HG02973 (cell line): Measurements from ENCODE around the gene MINDY3.
"Not testable (repeated sequence)": the region's sequence is repeated elsewhere in the genome, so short reads cannot be mapped to it uniquely, and the experiment has no call there.

ENCODE experiments used
- ATAC-seq: cut with Tn5 transposase; IDR thresholded peaks from one replicate; pipeline ENCODE4 v1.9.1; 2021; ENCODE audit warnings: moderate library complexity; ENCODE audit not compliant: unreplicated experiment

The MINDY3 gene

DNA sequence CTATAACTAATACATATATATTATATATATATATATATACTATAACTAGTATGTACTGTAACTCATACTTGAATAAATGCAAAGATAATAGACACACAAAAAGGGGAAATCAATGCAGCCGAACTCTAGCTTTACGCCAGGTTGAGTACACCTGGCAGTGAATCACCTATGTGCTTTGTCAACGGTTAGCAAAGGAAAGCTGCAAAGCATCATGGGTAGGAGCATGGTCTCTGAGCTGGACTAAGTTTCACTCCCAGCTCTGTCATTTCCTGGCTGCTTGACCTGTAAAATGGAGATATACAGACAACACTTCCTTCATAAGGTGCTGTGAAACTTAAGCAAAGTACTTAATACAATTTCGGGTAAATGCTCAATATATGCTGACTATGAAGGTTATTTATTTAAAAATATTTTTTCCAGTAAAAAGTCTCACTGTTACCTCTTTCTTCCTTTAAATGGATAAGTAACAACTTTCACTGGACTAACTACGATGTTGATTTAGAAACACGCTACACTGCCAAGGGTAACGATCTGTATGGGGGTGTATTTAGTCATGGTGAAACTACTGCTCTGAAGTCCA lies 78.8 kb downstream of the MINDY3 start:
- no peak for ATAC-seq

DNA sequence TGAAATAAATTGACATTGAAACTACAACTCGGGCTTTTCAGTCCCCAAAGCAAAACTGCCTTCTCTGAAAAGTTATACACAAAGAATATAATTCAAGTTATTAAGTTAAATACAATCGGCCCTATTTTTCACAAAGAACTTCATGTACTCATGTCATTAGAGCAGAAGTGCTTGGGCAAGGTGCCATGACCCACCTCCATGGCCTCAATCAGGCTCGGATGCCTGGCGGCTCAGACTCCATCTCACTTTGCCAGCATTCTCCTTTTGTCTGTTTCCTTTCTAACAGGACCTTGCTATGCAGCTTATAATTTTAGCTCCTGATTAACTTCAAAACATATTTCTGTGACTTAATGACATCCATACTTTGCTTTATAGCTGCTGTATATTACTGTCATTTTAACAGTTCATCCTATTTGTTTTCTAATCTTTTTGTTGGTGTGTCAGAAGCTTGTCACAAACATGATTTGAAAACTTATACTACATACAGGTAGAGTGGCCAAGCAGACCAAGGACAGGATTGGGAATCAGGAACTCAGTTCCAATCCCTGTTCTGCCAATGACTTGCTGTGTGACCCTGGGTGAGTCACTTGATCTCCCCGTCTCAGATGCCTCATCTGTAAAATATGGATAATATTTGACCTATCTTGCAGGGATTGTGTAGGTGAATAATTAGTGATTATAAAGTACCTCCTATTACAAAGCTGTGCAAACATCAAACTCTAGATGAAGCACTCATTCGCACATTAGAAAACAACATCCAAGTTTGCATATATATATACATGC lies 79.8 kb downstream of the MINDY3 start:
- ATAC-seq: no peak

DNA sequence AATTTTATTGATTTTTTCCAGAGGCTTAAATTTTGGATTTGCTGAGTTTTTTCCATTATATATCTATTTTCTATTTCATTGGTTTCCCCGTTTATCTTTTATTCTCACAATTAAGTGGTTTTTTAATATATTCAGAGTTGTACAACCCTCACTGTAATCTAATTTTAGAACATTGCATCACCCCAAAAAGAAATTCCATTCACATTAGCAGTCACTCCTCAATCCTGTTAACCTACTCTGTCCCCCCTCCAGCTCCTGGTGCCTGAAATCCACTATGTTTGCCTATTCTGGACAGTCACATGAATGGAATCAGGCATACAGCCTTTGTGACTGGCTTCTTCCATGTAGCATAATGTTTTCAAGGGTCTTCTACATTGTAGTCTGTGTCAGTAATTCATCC lies 84.8 kb downstream of the MINDY3 start:
- ATAC-seq: no peak

DNA sequence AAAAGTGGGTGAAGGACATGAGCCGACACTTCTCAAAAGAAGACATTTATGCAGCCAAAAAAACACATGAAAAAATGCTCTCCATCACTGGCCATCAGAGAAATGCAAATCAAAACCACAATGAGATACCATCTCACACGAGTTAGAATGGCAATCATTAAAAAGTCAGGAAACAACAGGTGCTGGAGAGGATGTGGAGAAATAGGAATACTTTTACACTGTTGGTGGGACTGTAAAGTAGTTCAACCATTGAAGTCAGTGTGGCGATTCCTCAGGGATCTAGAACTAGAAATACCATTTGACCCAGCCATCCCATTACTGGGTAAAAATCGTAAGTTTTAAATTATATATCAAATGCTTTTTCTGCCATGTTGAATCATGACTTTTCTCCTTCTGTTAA lies 85.8 kb downstream of the MINDY3 start:
- not testable (repeated sequence) for ATAC-seq

DNA sequence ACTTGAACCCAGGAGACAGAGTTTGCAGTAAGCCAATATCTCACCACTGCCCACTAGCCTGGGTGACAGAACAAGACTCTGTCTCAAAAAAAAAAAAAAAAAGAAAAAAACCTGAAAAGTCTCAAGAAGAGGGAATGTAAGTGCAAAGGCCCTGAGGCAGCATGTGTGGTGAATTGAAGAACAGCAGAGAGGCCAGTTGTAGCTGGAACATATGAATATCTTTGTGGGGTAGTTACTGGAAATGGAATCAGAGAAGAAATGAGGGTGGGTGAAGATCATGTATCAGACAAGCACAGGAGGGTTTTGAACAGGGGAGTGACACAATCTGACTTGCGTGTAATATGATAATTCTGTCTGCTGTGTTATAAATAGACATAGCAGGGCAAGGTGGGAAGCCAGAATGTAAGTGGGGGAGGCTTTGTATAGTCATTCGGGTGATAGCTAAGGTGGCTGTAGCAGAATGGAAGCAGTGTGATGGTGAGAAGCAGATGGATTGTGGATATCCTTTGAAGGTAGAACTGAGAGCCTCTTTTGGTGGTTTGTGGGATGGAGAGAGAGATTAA lies 95.3 kb downstream of the MINDY3 start:
- ATAC-seq: no peak

DNA sequence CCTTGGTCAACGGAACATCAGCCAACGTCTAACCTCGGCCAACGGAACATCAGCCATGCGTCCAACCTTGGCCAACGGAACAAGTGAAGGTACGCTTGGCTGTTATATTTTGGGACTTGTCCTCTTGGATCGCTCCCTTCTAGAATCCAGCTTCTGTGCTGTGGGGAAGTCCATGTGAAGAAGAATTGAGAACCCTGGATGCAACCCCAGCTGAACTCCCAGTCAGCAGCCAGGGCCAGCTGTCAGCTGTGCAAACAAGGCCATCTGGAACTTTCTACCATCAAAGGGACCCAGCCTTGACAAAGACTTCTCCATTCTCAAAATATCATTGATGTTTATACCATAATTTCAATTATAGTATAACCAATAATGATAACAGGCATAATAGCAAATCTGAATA lies 97.3 kb downstream of the MINDY3 start:
- no peak for ATAC-seq

DNA sequence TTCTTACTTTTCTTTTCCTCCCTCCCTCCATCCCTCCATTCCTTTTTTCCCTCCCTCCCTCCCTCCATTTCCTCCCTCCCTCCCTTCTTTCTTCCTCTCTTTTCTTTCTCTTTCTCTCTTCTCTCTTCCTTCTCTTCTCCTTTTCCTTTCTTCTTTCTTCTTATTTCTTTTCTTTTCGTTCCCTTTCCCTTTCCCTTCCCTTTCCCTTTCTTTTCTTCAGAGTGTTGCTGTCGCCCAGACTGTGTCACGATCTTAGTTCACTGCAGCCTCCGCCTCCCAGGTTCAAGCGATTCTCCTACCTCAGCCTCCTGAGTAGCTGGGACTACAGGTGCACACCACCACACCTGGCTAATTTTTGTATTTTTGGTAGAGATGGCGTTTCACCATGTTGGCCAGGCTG lies 98.1 kb downstream of the MINDY3 start:
- not testable (repeated sequence) for ATAC-seq

DNA sequence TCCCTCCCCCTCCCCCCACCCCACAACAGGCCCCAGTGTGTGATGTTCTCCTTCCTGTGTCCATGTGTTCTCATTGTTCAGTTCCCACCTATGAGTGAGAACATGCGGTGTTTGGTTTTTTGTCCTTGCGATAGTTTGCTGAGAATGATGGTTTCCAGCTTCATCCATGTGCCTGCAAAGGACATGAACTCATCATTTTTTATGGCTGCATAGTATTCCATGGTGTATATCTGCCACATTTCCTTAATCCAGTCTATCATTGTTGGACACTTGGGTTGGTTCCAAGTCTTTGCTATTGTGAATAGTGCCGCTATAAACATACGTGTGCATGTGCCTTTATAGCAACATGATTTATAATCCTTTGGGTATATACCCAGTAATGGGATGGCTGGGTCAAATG lies 99.1 kb downstream of the MINDY3 start:
- ATAC-seq: not testable (repeated sequence)

DNA sequence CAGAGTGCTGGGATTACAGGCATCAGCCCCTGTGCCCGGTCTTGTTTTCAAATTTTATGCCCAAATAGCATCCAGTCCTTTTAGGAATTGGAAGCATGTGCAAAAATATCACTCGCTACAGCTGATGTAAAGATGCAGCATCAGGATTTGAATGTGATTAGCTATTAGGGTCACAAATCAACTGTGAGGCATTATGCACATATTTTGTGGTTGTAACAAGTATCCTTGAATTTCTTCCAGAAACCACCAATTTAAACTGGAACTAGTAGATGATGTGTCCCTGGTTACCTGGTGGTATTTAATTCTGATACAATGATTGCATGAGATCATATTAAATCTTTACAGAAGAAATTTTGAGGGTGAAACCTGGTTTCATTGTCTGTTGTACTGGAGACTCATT lies 99.6 kb downstream of the MINDY3 start:
- no peak for ATAC-seq

DNA sequence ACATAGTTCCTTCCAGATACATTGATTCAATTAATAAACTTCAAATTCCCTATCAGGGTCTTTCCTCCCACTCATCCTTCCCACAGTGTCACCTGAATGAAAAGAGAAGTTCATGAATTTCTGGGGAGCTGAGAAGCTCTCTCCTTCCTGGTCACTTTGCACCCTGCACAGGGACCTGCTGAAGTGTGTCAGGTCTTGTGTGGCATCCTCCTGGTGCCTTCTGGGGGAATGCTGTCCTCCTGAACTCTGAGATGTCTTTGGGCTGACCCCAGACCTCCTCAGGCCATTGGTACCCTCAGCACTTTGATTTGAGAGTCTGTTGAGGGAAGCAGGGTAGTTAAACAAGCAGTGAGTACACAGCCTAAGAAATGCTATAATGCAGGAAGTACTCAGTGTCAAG lies 101.0 kb downstream of the MINDY3 start:
- ATAC-seq: no peak

DNA sequence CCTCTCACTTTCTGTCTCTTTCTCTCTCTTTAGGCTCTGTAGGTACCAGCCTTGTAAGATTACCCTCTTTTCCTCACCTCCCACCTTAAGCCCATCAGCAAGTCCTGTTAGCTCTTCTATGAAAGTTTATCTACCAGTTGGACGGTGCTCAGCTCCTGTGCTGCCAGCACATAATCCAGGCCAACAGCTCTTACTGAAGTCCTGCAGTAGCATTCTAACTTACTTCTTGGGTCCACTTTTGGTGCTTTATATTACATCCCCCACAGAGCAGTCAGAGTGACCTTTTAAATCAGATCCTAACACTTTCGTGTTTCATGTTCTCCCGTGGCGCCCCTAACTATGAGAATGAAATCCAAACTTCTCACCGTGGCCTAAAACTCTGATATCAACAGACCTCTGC lies 101.7 kb downstream of the MINDY3 start:
- no peak for ATAC-seq

DNA sequence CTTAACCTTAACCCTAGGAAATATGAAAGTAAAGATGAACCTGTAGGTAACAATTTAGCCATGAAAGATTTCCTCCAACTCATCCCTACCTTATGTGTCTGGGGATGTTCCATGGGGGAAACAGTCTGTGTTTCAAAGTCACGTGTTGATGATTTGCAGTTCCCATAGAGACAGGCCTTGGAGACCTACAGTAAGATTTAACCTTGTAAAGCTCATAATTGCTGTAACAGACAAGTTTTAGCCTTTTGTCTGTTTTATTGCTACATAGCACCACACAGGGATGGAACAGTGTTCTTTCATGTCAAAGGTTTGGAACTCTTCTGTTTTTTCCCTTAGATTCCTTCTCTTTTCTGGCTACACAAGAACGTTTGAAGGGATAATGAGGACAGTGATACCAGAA lies 105.4 kb downstream of the MINDY3 start:
- no peak for ATAC-seq

DNA sequence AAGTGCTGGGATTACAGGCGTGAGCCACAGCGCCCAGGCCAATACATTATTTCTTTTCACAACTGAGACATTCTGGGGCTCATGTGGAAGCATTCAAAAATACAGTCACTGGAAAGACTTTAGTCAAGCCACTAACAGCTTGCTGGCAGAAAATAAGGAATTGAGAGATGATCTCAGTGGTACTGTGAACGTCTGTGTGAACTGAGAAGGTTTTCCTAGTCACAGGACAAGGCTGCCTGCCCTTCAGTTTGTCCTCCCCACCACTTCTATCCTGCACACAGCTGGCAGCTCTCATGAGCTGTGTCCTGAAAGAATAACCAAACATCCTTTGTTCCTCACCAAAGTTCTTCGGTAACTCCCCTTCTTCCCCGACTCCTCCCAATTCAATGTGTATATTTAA lies 109.3 kb downstream of the MINDY3 start:
- ATAC-seq: no peak

DNA sequence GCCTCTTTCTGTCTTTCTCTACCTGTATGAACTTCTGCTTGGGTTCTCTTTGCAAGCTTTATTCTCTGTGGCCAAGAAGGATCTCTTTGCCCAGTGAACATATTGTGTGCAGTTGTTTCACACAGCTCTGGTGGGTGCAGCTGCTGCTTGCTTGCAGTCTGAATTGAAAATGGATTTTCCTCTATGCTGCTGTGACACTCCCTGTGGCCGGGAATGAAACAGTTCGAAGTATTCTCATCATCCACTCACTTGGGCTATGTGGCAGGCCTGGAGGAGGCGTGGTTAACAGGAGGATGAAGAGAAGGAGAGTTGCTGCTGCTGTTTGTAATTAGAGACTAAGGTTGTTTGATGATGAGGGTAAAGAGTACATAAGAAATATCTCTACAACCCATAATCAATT lies 112.2 kb downstream of the MINDY3 start:
- no peak for ATAC-seq

DNA sequence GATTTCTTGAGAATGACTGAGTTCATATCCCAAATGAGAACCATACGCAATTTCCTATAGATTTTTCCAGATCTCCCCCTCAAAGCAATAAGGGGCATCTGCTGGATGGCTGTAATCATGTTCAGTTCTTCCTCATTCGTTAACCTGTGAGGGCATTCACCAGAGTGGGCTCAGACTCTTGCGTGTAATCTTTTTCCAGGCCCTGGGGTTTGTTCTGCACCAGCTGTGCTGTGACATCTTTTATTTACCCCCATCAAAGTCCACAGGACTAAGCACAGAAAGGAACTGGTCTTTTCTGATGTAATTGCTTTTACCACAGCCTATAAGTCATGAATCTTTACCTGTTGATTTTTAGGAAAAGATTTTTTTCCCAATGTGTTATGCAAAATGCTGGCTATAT lies 112.7 kb downstream of the MINDY3 start:
- no peak for ATAC-seq

DNA sequence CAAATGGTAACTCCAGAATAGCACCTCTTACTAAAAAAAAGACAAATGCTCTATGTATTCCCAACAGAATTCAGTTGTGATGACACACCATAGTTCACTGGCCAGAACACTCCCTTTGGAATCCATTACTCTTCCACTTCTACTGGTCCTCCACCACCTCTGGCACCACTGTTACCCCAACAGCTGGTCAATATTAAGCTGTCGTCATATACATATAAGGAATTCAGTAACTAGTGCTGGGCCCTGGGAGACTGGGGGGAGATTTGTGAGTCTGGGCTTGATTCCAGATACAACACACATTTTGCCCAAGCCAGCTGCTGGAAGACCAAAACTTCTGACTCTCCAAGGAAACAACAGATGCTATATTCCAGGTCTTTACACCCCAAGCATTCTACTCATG lies 114.6 kb downstream of the MINDY3 start:
- ATAC-seq: no peak

DNA sequence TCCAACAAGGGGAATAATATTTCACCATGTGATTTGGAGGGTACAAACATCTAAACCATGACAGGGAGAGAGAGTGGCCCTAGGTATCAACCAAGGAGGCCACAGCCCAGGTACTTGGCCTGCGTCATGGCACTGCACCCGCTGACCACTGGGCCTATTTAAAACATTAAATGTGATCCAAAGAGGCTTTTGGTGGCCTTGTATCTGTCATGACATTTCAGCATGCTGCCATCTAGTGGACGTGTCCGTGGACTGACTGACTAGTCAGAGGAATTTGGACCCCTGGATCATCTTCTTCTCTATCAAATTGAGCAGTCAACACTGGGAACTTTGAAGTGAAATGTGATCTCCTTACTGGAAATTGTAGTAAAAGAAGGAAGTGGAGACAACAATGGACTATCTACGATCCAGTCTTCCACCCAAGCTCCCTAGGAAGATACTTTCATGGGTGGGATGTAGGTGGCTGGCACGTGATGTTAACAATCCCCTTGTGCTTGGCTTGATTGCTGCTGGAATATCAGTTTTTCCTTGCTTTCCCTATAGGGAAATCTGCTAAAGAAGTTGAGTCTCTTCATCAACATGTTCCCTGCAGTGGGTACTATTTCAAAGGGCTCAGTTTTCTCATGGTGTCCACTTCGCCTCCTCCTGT lies 116.0 kb downstream of the MINDY3 start:
- no peak for ATAC-seq

DNA sequence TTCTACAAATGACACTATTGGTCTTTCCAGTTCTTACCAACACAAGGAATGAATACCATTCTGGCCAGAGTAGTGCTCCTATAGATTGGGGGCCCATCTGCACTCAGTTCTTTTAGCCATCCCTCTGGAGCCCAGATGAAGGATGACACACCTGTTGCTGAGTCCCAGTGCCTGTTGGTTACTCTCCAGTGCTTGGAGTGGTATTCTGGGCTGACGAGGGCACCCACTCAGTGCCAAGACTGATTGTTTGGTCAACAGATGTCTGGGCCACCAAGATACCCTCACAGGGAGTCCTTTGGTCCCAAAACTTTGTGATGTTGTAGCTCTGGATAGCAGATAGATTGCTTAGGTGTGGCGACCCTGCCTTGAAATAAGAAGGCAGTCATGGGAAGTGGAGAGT lies 116.9 kb downstream of the MINDY3 start:
- no peak for ATAC-seq

DNA sequence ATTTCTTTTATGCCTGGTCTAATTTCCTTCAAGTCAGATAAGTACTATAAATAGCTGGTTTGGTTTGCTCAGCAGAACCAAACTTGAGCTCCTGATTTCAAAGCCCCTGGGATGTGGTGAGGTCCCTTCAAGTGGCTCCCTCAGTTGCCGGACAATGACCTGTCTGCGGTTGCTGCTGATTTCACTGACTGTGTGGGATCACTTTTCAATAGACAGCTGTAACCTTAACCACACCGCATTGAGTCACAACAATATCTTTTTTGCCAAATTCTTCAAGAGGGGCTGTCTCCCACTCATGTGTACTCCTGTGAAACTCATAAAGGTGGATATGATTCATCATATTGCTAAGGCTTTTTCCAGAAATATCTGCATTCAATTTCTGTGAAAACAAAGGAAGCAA lies 117.5 kb downstream of the MINDY3 start:
- no peak for ATAC-seq

DNA sequence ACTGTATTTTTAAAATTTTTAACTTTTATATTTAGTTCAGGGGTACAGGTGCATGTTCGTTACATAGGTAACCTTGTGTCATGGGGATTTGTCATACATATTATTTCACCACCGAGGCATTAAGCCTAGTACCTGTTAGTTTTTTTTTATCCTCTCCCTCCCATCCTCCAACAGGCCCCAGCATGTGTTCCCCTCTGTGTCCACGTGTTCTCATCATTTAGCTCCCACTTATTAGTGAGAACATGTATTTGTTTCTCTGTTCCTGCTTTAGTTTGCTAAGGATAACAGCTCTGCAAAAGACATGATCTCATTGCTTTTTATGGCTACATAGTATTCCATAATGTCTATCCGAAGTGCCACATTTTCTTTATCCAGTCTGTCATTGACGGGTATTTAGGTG lies 118.2 kb downstream of the MINDY3 start:
- ATAC-seq: no peak

DNA sequence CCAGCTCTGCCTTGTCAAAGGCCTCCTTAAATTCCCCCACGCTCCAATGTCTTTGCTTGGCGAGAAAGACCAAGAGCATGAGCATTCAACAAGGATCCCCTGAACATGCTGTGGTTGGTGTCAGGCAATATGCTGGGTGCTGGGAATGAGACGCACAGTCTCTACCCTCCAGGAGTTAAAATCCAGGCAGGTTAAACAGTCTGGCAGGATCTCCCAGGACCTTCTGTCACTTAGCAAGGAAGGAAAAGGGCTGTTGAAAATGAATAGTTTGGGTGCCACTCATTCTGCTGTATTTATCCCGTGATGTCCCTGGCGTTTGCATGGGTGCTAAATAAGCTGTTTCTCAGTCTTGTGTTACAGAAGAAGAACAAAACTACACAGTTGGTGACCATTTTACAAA lies 118.7 kb downstream of the MINDY3 start:
- ATAC-seq: no peak

DNA sequence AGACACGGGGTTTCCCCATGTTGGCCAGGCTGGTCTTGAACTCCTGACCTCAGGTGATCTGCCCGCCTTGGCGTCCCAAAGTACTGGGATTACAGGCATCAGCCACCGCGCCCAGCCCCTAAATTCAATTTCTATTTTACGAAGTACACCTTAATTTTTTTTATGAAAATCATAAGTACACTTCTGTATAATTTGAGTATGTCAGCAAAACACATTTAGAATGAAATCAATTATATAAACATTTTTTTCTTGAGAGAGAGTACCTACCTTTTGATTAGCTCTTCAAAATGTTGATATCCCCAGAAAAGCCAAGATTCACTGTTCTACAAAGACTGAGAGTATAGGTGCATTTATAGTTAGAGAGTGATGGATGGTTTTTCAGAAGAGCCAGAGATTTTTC lies 120.0 kb downstream of the MINDY3 start:
- ATAC-seq: no peak
